Glutamatergic neuron (in vitro differentiated cells): ENCODE results near the gene AUTS2. TPM values are rescaled to one million over a fixed set of nuclear protein-coding genes. Genes with fewer than 3 reads are reported as not detected.

Experiments used
- DNase-seq: peaks from one replicate; pipeline ENCODE4 v3.0.0; 2022
- H3K27ac Mint-ChIP-seq: one replicate; pipeline ENCODE4 v1.8.0; 2020; ENCODE audit warnings: mild to moderate bottlenecking, mixed read lengths, inconsistent platforms; ENCODE audit not compliant: unreplicated experiment
- H3K27me3 Mint-ChIP-seq: one replicate; pipeline ENCODE4 v1.8.0; 2020; ENCODE audit warnings: mild to moderate bottlenecking, moderate library complexity, mixed read lengths, inconsistent platforms; ENCODE audit not compliant: unreplicated experiment
- H3K36me3 Mint-ChIP-seq: one replicate; pipeline ENCODE4 v1.8.0; 2020; ENCODE audit warnings: mild to moderate bottlenecking, mixed read lengths, inconsistent platforms; ENCODE audit not compliant: unreplicated experiment
- H3K4me1 Mint-ChIP-seq: one replicate; pipeline ENCODE4 v1.8.0; 2020; ENCODE audit warnings: mild to moderate bottlenecking, low read depth, mixed read lengths, inconsistent platforms; ENCODE audit not compliant: unreplicated experiment
- H3K4me3 Mint-ChIP-seq: one replicate; pipeline ENCODE4 v1.8.0; 2020; ENCODE audit warnings: mild to moderate bottlenecking, mixed read lengths, inconsistent platforms; ENCODE audit not compliant: unreplicated experiment
- H3K9me3 Mint-ChIP-seq: one replicate; pipeline ENCODE4 v1.8.0; 2020; ENCODE audit warnings: mild to moderate bottlenecking, moderate library complexity, mixed read lengths, inconsistent platforms; ENCODE audit not compliant: unreplicated experiment
- CTCF ChIP-seq: fragments of 200-600 bp; sonication (generic); IDR thresholded peaks from one replicate; pipeline ENCODE4 v1.5.0; 2021; ENCODE audit not compliant: partially characterized antibody, unreplicated experiment
- total RNA-seq: library from RNA; stranded (reverse); fragmentation: NEBNext Ultra II Directional; extraction: Animal tissue kit (Norgen Biotek cat#: 25700); gene quantifications from one replicate; pipeline ENCODE4 v1.2.1, GENCODE V29; 2021; ENCODE audit not compliant: unreplicated experiment

AUTS2 gene
- total RNA-seq, 1 donor from 2014 or later, result 300 TPM

GRCh38 chr7:70466725-70467364, 868.6 kb downstream of the AUTS2 start:
- TF ChIP-seq CTCF, result no peak
- H3K4me3 Mint-ChIP-seq, result no peak overlapping the region
- no peak for DNase-seq
- no peak overlapping the region for H3K27ac Mint-ChIP-seq
- peaks cover 5% of the 10 kb centered on the region for H3K36me3 Mint-ChIP-seq
- H3K9me3 Mint-ChIP-seq, result peaks cover 4% of the 10 kb centered on the region
- H3K4me1 Mint-ChIP-seq, result peaks cover 12% of the 10 kb centered on the region
- H3K27me3 Mint-ChIP-seq, result peaks cover 5% of the 10 kb centered on the region

- Mint-ChIP-seq H3K4me3 (no peak overlapping the region), H3K27me3 (peaks cover 4% of the 10 kb centered on the region), H3K36me3 (peaks cover 5% of the 10 kb centered on the region), H3K9me3 (peaks cover 2% of the 10 kb centered on the region), H3K27ac (no peak overlapping the region), H3K4me1 (peaks cover 16% of the 10 kb centered on the region)
- TF ChIP-seq CTCF, result no peak
- DNase-seq, result no peak
These were observed 872.5 kb downstream of the AUTS2 start for GRCh38 chr7:70470746-70471145.

- DNase-seq, result no peak
- no peak overlapping the region for H3K27ac Mint-ChIP-seq
- H3K36me3 Mint-ChIP-seq, result no peaks in the 10 kb centered on the region
- H3K9me3 Mint-ChIP-seq, result peaks cover 2% of the 10 kb centered on the region
- H3K27me3 Mint-ChIP-seq, result peaks cover 3% of the 10 kb centered on the region
- H3K4me3 Mint-ChIP-seq, result no peak overlapping the region
- H3K4me1 Mint-ChIP-seq, result peaks cover 16% of the 10 kb centered on the region
- TF ChIP-seq CTCF, result no peak
These were observed 874.4 kb downstream of the AUTS2 start for GRCh38 chr7:70472601-70473237.

- Mint-ChIP-seq H3K27ac (no peak overlapping the region), H3K4me3 (no peak overlapping the region), H3K4me1 (peaks cover 16% of the 10 kb centered on the region), H3K36me3 (no peaks in the 10 kb centered on the region), H3K27me3 (peaks cover 5% of the 10 kb centered on the region), H3K9me3 (no peaks in the 10 kb centered on the region)
- DNase-seq, result no peak
- TF ChIP-seq CTCF, result no peak
These were observed 876.5 kb downstream of the AUTS2 start for GRCh38 chr7:70474639-70475234.
